CD4-positive, alpha-beta T cell treated with Interleukin-15 for 1 hour (primary cell): Measurements from ENCODE around the gene BRIP1.
"Not testable (repeated sequence)": the region's sequence is repeated elsewhere in the genome, so short reads cannot be mapped to it uniquely, and the experiment has no call there.

Source experiments
- DNase-seq: peaks from one replicate; pipeline ENCODE4 v3.0.0-alpha.2; 2020

The BRIP1 gene

DNA sequence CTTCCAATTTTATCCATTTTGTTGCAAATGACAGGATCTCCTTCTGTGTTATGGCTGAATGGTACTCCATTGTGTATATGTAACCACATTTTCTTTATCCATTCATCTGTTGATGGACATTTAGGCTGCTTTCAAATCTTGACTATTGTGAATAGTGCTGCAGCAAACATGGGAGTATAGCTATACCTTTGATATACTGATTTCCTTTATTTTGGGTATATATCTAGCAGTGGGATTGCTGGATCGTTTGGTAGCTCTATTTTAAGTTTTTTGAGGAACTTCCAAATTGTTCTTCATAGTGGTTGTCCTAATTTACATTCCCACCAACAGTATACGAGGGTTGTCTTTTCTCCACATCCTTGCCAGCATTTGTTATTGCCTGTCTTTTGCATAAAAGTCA, 67.8 kb downstream of the BRIP1 start:
- DNase-seq: no peak

DNA sequence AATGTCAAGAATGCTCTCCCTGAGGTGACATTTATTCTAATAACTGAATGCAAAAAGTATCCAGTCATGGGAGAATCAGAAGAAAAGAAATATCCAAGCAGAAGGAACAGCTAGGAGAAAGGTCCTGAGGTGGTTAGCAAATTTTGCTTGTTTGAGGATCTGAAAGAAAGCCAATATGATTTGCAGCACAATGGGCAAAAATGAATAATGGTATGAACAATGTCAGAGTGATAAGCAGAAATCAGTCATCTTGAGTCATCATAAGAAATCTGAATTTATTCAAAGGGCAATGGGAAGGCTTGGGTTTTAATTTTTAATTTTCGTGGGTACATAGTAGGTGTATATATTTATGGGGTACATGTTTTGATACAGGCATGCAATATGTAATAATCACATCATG, 68.5 kb downstream of the BRIP1 start:
- no peak for DNase-seq

DNA sequence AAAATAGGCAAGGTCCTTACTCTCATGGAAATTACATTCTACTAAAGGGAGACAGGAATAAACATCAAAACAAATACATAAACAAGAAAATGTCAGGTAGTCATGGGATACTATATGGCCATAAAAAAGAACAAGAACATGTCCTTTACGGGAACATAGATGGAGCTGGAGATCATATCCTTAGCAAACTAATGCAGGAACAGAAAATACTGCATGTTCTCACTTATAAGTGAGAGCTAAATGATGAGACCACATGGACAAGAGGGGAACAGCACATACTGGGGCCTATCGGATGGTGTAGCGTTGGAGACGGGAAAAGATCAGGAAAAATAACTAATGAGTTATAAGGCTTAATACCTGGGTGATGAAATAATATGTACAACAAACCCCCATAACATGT, 69.1 kb downstream of the BRIP1 start:
- DNase-seq: no peak

DNA sequence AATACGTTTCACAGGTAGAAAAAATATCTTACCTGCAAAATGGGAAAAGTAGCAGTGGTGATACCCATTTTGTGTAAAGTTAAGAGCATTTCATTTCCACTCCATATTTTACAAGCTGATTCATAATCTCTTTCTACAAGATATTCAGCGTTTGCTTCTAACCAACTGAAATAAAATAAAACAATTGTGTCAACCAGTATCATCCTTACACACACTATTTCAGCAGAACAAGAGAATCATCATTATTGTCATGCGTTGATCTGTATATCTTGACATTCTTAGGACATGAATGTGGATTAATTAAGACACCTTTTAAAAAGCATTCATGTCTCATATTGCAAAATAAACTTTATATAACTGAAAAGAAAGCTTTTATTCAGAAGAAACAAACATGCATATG, 69.8 kb downstream of the BRIP1 start:
- DNase-seq: no peak

DNA sequence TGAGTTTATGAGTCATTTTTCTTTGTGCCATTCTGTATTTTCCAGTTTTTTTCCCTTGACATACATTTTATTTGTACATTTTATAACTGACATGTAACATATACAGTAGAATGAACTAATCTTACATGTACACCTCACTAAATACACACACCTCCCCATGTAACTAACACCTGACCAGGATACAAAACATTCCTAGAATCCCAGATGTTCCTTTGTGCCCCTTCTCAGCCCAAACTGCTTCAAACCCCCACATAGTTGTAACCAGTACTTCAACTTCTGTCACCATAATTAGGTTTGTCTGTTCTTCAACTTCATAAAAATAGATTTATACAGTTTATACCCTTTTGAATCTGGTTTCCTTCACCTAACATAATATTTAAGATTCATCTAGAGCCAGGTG, 73.5 kb downstream of the BRIP1 start:
- no peak for DNase-seq

DNA sequence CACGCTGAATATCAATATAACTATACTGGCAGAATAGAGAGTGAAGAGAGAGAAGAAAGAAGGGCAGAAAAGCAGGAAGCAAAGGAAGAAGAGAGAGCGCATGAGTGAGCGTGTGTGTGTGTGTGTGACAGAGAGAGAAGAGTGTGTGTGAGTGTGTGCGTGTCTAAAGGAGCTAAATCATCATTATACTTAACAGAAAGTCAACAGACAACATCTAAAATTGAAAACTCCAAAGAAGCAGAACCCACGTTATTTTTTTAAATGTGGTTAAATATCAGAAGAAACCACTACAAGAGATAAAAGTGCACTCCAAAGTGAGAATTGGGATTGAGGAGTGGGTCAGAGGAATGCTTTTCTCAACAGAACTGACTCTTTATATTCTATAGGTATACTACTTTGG, 77.2 kb downstream of the BRIP1 start:
- DNase-seq: no peak

DNA sequence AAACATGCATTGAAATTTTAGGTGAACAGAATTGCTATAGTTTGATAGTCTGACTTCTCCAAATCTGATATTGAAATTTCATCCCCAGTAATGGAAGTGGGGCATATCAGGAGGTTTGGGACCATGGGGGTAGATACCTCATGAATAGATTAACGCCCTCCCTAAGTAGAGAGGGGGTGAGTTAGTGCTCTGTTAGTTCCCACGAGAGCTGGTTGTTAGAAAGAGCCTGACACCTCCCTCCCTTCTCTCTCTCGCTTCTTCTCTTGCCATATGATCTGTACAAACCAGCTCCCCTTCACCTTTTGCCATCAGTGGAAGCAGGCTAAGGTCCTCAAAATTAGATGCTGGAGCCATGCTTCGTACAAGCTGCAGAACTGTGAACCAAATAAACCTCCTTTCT, 78.8 kb downstream of the BRIP1 start:
- no peak for DNase-seq

DNA sequence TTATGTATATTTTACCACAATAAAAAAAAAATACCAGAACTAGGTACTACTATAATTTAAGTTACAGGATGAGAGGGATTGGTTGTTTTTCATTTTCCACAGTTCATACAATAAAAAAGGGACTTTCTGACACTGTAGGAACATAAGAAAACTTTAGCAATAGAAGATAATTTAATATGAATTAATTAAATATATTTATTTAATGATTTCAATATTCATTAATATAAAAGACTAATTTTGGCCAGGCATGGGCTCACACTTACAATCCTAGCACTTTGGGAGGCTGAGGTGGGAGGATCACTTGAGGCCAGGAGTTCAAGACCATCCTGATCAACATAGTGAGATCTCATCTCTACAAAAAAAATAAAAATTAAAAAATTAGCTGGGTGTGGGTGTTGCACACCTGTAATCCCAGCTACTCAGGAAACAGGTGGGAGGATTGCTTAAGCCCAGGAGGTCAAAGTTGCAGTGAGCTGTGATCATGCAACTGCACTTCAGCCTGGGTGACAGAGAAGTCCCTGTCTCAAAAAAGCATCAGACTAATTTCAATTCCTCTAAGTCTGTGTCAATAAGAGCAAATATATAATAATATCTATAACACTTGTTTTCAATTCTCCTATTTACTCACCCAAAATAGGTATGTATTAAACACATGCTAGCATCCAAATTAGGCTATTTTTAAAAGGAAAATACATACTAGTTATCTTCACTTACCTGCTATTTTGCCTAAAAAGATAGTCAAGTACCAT, 79.6 kb downstream of the BRIP1 start:
- no peak for DNase-seq

DNA sequence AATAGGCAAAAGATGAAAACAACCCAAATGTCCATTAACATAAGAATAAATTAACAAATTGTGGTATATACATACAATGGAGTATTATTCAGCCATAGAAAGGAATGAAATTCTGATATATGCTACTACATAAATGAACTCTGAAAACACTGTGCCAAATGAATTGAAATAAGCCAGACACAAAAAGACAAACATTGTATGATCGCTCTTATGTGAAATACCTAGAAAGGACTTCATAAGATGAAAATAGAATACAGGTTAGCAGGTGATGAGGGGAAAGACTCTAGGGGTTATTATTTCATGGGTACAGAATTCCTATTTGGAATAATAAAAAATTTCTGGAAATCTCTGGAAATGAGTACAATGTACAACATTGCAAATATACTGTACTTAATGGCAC, 80.2 kb downstream of the BRIP1 start:
- DNase-seq: no peak

DNA sequence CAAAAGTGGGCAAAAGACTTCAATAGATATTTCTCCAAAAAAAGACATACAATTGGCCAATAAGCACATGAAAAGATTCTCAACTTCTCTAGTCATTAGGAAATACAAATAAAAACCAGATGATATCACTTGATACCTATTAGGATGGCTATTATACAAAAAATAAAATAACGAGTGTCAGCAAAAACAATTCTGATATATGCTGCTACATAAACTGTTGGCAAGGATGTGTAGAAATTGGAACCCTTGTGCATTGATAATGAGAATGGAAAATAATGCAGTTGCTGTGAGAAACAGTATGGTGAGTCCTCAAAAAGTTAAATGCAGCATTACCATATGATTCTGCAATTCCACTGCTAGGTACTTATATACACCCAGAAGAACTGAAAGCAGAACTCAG, 80.6 kb downstream of the BRIP1 start:
- DNase-seq: no peak

DNA sequence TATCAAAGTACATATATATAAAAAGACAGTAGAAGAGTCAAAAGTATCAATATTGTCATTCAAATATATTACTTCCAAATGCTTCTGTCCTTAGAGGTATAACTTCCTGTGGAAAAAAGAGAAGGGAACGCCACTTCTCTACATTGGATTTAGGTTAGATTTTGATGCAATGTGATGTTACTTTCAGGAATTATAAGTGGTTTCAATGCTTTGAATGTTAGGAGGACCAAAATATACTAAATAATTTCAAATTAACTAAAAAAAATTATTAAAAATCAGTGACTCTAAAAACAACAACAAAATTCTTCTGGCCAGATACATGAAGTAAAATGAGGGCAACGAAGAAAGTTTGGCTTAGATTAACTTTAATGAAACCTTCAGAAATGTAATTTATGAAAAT, 88.0 kb downstream of the BRIP1 start:
- DNase-seq: no peak

DNA sequence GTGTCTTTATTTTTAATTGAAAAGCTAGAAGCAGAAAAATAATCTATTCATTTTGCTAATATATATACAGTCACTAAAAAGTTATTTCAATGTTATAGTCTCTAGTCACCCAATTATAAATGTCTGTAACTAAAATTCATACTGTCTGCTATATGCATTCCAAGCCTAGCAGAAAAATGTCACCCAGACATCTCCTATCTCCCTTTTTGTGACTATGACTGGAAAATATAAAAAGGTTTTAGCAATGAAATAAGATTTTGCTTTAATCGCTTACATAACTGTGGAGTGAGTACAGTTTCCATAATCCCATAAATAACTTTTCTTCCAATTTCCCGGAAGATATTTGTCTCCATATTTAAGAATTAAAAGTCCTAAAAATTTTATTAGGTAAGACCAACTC, 88.6 kb downstream of the BRIP1 start:
- DNase-seq: no peak

DNA sequence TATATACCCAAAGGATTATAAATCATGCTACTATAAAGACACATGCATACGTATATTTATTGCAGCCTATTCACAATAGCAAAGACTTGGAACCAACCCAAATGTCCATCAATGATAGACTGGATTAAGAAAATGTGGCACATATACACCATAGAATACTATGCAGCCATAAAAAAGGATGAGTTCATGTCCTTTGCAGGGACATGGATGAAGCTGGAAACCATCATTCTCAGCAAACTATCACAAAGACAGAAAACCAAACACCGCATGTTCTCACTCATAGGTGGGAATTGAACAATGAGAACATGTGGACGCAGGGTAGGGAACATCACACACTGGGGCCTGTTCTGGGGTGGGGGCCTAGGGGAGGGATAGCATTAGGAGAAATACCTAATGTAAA, 89.2 kb downstream of the BRIP1 start:
- not testable (repeated sequence) for DNase-seq

DNA sequence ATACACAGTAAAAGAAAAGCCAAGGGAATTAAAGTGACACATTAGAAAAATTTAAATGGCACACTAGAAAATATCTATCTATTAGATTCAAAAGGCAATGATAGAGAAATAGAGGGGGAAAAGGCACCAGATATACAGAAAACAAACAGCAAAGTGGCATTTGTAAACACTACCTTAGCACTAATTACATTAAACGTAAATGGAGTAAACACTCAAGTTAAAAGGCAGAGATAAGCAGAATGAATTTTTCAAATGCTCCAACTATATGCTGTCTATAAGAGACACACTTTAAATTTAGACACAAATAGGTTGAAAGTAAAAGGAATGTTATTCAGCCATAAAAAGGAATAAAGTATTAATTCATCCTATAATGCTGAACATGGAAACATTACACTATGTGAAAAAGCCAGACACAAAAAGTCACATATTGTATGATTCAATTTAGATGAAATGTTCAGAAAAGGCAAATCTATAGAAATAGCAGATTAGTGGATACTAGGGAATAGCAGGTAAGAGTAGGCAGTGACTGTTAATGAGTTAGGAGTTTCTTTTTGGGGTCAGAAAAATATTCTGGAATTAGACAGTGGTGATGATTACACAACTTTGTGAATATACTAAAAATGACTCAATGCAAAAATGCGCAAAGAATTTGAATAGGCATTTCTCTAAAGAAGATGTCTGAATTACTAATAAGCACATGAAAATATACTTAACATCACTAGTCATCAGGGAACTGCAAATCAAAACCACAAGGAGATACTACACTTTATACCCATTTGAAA, 92.4 kb downstream of the BRIP1 start:
- no peak for DNase-seq

DNA sequence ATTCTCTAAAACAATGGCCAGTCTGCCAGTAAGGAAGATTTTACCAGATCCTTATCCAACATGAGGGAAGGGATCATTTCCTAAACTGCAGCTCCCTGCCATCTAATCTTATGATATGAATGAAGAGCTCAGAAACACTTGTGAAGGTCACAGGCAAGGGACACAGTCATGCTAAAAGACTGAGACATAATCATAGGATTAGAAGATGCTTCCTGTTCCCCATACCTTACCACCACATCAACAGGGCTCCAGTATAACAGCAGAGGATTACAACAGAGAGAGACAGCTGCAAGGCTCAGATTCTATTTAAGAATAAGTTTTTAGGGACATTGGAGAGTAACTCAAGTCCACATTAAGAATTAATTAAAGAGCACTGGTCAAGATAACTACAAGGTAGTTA, 93.3 kb downstream of the BRIP1 start:
- no peak for DNase-seq

DNA sequence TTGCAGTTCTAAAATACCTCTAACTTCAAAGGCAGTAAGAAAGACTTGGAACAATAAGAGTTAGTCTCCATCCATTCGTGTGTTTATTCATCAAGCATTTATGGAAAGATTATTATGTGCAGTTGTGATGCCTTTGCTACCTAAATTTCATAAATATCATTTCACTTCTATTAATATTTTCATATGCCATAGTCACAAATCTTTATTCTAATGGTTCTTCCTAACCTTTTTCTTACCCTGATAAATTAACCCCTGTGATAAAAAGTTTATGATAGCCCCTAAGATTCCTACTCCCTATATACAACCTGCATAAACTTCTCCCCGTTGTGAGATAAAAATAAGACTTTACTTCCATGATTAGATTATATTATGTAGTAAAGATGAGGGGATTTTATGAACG, 94.9 kb downstream of the BRIP1 start:
- no peak for DNase-seq

DNA sequence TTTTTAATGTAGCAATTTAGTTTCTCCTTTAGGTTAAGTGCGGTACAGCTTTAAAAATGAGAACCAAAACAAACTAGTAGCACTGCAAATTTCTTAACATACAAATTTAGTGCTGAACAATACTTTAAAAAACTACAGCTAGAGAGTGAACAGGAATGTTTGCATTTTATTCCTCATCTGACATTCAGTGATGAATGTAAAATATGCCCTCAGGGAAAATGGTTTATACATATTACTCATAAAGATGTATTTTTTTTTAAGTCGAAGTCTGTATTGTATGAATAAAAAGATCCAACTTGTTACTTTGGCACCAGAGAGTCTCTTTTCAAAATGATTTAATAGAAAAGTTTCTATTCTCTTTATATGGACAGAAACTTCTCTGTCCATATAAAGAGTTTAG, 96.8 kb downstream of the BRIP1 start:
- no peak for DNase-seq

DNA sequence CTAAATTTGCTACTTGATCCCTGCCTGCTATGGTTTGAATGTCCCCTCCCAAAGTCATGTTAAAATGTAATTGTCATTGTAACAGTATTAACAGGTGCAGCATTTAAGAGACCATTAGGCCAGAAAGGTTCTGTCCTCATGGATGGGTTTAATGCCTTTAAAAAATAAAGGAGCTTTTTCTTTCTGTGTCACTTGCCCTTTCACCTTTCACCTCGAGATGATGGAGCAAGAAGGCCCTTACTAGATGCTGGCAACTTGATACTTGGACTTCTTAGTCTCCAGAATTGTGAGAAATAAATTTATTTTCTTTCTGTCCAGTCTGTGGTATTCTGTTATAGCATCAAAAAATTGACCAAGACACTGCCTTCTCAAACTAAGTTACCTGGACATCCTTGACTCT, 98.5 kb downstream of the BRIP1 start:
- no peak for DNase-seq

DNA sequence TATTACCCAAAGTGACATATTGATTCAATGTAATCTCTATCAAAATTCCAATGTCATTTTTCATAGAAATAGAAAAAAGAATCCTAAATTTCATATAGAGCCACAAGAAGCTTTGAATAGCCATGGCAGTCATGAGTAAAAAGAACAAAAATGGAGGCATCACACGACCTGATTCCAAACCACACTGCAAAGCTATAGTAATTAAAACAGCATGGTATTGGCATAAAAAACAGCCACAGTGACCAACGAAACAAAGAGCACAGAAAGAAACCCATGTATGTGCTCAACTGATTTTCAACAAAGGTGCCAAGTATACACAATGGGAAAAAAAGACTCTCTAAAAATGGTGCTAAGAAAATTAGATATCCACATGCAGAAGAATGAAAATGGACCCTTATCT, 101.5 kb downstream of the BRIP1 start:
- DNase-seq: no peak

DNA sequence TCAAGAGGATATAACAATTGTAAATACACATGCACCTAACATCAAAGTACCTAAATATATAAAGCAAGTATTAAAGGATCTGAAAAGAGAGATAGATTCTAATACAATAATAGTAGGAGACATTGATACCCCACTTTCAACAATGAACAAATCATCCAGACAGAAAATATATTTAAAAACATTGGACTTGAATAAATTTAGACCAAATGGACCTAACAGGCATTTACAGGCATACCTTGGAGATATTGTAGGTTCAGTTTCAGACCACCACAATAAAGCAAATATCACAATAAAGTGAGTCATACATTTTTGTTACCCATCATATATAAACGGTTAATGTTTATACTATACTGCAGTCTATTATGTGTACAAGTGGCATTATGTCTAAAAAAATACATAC, 104.0 kb downstream of the BRIP1 start:
- no peak for DNase-seq

DNA sequence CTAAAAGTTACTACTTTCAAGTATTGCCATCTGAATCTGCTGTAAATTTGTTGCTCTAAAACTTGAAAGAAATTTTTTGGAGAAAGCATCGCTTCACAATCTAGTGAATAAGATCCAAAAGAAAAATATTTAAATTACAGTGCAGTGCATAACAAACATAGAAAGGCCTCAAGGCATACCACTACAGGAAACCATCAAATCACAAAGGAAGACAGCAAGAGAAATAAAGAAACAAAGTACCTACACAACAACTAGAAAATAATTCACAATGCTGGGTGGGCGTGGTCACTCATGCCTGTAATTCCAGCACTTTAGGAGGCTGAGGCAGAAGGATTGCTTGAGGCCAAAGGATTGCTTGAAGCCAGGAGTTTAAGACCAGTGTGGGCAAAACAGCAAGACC, 104.9 kb downstream of the BRIP1 start:
- no peak for DNase-seq

DNA sequence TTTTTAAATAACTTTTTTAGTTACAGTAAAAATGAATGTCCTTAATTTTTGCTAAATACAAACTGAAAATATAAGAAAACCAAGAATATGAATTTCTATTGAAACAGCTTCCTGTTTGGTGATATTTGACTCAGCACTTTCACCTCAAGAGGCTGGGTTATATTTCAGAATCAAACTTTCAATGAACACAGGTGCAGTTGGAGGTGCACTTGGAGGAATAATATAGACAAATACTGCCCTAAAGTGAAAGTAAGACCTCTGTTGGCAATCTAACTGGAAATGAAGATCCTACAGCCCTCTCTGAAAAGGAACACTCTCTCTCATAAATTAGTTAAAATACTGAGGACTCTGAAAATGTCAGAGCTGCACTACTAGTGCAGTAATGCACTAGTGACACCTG, 106.2 kb downstream of the BRIP1 start:
- no peak for DNase-seq

DNA sequence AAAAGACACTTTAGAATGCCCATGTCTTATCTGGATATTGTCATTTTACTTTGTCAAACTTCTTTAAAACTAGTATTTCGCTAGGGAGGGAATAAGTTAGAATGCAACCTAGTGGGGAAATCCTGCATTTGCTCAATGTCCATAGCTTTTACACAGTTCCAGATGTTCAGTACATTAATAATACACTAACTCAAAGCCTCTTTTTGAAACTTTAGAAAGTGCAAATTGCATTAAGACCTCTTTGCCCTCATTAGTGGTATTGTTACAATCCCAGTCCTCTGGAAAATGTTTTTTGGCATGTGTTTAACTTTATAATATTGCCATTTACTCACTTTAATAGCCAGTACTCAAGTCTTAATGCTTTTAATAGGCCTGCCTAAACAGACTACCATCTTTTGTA, 106.8 kb downstream of the BRIP1 start:
- no peak for DNase-seq

DNA sequence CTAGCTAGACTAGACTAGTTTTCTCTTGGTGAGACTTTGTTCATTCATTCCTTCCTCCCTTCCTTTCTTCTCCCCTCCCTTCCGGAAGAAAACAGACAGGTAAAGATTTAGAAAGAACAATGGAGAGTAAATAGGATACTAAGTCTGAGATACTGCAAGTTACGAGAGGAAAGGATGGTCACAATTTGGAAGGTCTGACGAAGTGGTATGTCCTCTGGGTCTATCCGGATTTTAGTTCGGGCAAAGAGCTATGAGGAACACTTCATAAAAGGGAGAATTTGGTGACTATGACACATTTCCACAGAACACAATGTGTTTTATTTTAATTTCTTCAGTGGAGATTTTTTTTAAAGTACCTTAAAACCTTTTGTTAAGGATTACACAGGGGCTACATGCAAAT, 107.7 kb downstream of the BRIP1 start:
- DNase-seq: no peak

DNA sequence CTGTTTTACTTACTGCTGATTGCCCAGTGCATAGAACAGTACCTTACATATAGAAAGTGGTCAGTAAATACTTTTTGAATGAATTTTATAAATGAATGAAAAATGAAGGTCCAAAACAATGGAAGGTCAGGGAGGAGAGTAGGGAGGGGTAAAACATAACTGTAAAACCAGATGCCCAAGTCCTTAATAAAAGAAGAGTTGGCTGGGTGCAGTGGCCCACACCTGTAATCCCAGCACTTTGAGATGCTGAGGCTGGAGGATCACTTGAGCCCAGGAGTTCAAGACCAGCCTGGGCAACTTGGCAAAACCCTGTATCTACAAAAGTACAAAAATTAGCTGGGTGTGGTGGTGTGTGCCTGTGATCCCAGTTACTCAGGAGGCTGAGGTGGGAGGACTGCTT, 108.2 kb downstream of the BRIP1 start:
- no peak for DNase-seq
